HUDEP-2 (cell line): ENCODE measurements around the gene USP34.

Experiments
- DNase-seq, 76 experiments: peaks; one replicate each; lab custom pipeline; 2025; ENCODE audit not compliant: unreplicated experiment in 76 of 76; lab: John Stamatoyannopoulos, UW

USP34 gene

DNA sequence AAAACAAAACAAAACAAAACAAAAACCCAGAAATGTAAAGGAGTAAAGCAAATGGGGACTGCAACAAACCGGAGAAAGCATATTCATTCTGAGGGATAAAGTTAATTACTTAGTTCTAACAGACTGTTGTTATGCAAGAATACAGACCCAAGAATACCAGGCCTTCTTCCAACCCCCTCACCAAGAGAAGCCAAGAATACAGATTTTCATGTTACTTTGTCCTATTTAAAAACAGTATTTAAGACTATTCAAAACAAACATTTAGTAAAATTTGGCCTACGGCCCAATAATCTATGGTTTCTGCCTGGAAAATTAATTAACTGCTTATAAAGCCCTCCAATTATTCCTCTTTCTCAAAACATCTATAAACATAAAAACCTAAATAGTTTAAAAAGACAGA is 91.4 kb downstream of the USP34 start:
- DNase-seq: no peak

DNA sequence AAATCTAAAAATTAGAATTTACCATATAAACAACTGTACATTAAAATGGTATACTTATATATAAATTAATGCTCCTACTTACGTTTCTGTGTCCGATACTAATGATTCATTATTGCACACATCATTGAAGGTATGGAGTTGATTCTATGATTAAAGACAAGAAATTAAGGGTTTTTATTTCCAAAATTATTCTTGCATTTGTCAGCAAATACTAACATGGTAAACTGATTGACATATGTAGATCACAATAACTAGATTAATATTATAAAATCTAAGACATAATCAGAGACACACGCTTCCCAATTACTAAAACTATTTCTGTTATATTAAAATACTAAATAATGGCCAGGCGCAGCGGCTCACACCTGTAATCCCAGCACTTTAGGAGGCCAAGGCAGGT is 92.6 kb downstream of the USP34 start:
- DNase-seq: no peak

DNA sequence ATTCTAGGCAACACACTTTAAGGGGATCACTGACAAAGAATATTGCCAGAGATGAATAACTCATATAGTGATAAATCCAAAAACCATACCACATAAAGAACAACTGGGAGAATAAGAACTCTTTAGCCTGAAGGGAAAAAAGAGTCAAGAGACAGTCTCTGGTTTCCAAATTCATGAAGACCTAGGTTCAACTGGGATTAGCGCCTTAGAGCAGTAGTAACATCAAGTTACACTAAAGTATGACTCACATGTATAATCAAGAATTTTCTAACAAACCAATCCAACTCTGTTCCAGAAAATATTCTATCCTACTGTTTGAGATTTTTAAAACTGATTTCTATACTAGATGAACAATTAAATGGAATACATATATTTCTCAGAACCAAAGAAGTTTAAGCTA is 93.8 kb downstream of the USP34 start:
- no peak for DNase-seq

- no peak for DNase-seq
These were observed 94.7 kb downstream of the USP34 start for GRCh38 chr2:61376211-61376610.

DNA sequence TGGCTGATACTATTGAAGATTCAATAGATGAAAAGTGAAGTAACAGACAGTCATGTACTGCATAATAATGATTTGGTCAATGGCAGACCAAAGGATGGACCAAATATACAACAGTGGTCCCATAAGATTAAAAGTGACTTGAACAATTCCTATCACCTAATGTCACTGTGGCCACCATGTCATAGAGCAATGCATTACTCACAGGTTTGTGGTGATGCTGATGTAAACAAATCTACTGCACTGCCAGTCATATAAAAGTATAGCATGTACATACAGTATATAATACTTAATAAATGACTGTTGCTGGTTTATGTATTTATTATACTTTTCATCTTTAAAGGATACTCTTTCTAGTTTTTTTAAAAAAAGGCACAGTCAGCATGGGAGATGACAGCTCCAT is 99.9 kb downstream of the USP34 start:
- DNase-seq: no peak

GRCh38 chr2:61368687-61369665 is 101.9 kb downstream of the USP34 start:
- DNase-seq: no peak

- DNase-seq: no peak
These were observed 103.7 kb downstream of the USP34 start for GRCh38 chr2:61367177-61367576.

GRCh38 chr2:61363580-61363979 is 107.3 kb downstream of the USP34 start:
- no peak for DNase-seq

GRCh38 chr2:61362873-61363272 is 108.0 kb downstream of the USP34 start:
- DNase-seq: no peak

GRCh38 chr2:61361068-61361467 is 109.8 kb downstream of the USP34 start:
- no peak for DNase-seq

- no peak for DNase-seq
These were observed 111.8 kb downstream of the USP34 start for GRCh38 chr2:61359058-61359457.

GRCh38 chr2:61357681-61358080 is 113.2 kb downstream of the USP34 start:
- DNase-seq: no peak

GRCh38 chr2:61356958-61357350 is 113.9 kb downstream of the USP34 start:
- DNase-seq: peak in 18 of 76 experiments; percentile 2 to 50 (median 22)

DNA sequence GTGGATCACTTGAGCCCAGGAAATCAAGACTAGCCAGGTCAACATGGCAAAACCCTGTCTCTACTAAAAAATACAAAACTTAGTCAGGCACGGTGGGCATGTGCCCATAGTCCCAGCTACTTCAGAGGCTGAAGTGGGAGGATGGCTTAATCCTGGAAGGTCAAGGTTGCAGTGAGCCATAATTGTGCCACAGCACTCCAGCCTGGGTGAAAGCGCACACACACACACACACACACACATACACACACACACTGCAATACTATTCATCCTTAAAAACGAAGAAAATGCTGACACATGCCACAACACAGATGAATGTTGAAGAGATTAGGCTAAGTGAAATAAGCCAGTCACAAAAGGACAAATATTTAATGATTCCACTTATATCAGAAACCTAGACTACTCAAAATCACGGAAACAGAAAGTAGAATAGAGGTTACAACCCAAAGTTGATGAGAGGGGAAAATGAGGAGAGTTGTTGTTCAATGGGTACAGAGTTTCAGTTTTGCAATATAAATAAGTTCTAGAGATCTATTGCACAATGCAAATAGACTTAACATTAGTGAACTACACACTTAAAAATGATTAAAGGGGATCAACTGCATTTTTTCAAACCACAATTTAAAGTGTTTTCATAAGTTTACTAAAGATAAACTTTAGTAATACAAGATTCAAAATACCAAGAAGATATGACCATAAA is 114.5 kb downstream of the USP34 start:
- no peak for DNase-seq

- DNase-seq: no peak
These were observed 116.2 kb downstream of the USP34 start for GRCh38 chr2:61354543-61355197.

DNA sequence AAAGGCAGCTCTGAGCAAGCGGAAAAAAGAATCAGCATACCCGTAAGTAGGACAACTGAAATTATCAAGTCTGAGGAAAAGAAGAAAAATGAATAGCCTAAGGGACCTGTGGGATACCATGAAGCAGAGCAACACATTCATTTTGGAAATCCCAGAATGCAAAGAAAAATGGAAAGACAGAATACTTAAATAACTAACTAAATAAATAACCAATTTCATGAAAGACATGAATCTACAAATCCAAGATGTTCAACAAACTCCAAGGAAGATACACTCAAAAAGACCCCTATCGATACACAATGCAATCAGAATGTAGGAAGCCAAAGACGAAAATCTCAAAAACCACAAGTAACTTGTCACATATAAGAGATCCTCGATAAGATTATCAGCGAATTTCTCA is 117.0 kb downstream of the USP34 start:
- DNase-seq: no peak

GRCh38 chr2:61350777-61351176 is 120.1 kb downstream of the USP34 start:
- no peak for DNase-seq

- DNase-seq: no peak
These were observed 127.7 kb downstream of the USP34 start for GRCh38 chr2:61343141-61343540.

- DNase-seq: no peak
These were observed 130.6 kb downstream of the USP34 start for GRCh38 chr2:61340242-61340641.

DNA sequence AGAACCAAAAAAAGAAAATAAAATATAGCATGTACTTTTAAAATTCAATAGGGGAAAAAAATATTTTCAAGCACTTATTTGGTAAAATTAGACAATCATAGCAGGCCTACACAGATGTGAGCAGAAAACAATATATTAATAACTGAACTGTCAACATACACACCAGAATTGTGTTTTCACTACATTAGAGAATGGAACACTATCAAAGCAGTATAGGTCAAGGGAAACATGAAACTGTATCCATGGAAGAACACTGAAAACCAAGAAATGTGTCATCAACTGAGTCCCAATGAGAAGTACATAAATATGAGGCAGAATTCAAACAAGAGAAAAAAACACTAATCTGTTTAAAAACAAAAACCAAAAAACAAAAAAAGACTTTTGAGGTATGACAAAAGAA is 132.4 kb downstream of the USP34 start:
- DNase-seq: no peak

DNA sequence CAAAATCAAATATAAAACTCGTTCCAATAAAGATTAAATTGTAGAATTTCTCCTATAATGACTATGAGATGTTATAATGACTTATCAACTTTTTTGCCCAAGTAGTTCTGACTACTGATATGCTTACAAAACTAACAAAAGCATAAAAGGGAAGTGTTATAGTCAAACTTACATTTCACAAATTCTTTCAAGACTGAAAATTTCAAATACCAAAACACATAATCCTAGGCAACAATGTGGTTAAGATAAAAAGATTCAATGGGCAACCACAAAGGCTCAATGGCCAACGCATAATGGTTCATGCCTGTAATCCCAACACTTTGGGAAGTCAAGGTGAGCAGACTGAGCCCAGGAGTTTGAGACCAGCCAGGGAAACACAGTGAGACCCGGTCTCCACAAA is 135.7 kb downstream of the USP34 start:
- DNase-seq: no peak
